H1 (cell line): ENCODE data around the gene PEAK1. TPM values are rescaled to one million over a fixed set of nuclear protein-coding genes. Genes with fewer than 3 reads are reported as not detected.

Experiments used
- CTCF ChIA-PET: fragments of 300-600 bp; sonication (Branson Sonifier 250); formaldehyde crosslinking; loops from one replicate; lab custom pipeline; 2021; ENCODE audit not compliant: partially characterized antibody; lab: Charles Lee
- POLR2A ChIA-PET: fragments of 300-600 bp; sonication (Branson Sonifier 250); formaldehyde crosslinking; loops from one replicate; lab custom pipeline; 2021; ENCODE audit warnings: inconsistent platforms; ENCODE audit not compliant: partially characterized antibody; lab: Charles Lee
- DNase-seq, 2 experiments: peaks; one replicate each; pipeline versions ENCODE4 v3.0.0 to v3.0.0-alpha.2; 2010 to 2022; ENCODE audit warnings: low spot score in 2 of 2, low read depth in 1 of 2, mixed read lengths in 1 of 2
- FAIRE-seq: peaks from 2 replicates; lab custom pipeline; 2011; peaks lifted over from hg19 to GRCh38; lab: Jason Lieb, UNC
- H2AFZ ChIP-seq: 2 replicates; pipeline ENCODE4 v1.8.1; 2012; ENCODE audit warnings: low read length, inconsistent platforms
- H2AK5ac ChIP-seq: 2 replicates; pipeline ENCODE4 v1.6.1; 2013; ENCODE audit warnings: low read depth, low read length
- H2BK120ac ChIP-seq: replicated peaks from 2 replicates; pipeline ENCODE3; 2013; ENCODE audit warnings: low read depth, low read length, inconsistent platforms
- H2BK12ac ChIP-seq: 2 replicates; pipeline ENCODE4 v1.6.1; 2013; ENCODE audit warnings: low read depth, low read length
- H2BK15ac ChIP-seq: 2 replicates; pipeline ENCODE4 v1.6.1; 2013; ENCODE audit warnings: low read length
- H2BK20ac ChIP-seq: 2 replicates; pipeline ENCODE4 v1.6.1; 2013; ENCODE audit warnings: low read length
- H2BK5ac ChIP-seq: 2 replicates; pipeline ENCODE4 v1.6.1; 2013; ENCODE audit warnings: low read depth, low read length
- H3K14ac ChIP-seq: 2 replicates; pipeline ENCODE4 v1.6.1; 2013; ENCODE audit warnings: inconsistent platforms; ENCODE audit not compliant: insufficient read length
- H3K18ac ChIP-seq: 2 replicates; pipeline ENCODE4 v1.6.1; 2013; ENCODE audit warnings: low read length; ENCODE audit errors: extremely low read depth
- H3K23ac ChIP-seq: 2 replicates; pipeline ENCODE4 v1.6.1; 2013; ENCODE audit warnings: inconsistent platforms; ENCODE audit not compliant: insufficient read length
- H3K23me2 ChIP-seq: 2 replicates; pipeline ENCODE4 v1.6.1; 2013; ENCODE audit warnings: low read depth, low read length
- H3K27ac ChIP-seq: 2 replicates; pipeline ENCODE4 v1.6.1; 2011; ENCODE audit warnings: low read depth, low read length, inconsistent platforms
- H3K27me3 ChIP-seq, 4 experiments: replicated peaks in 1 of 4; 1 replicate in 1 of 4; 2 replicates in 3 of 4; pipeline versions ENCODE4 v1.6.1 to v1.8.1; 2011 to 2013; ENCODE audit warnings: low read length in 3 of 4, mild to moderate bottlenecking in 3 of 4, inconsistent platforms in 2 of 4, mixed read lengths in 2 of 4, moderate library complexity in 1 of 4; ENCODE audit not compliant: control insufficient read depth in 3 of 4, insufficient read depth in 3 of 4; ENCODE audit errors: extremely low read depth in 1 of 4
- H3K36me3 ChIP-seq, 4 experiments: 2 replicates each; pipeline versions ENCODE4 v1.6.1 to v1.8.1; 2011 to 2013; ENCODE audit warnings: mild to moderate bottlenecking in 4 of 4, low read length in 3 of 4, moderate library complexity in 2 of 4, control low read depth in 1 of 4, inconsistent platforms in 1 of 4; ENCODE audit not compliant: insufficient read depth in 4 of 4, control insufficient read depth in 2 of 4
- H3K4ac ChIP-seq: replicated peaks from 2 replicates; pipeline ENCODE3; 2013; ENCODE audit warnings: low read length, low read depth, mixed read lengths, inconsistent platforms; ENCODE audit not compliant: insufficient read length
- H3K4me1 ChIP-seq, 4 experiments: replicated peaks in 1 of 4; 1 replicate in 1 of 4; 2 replicates in 3 of 4; pipeline versions ENCODE4 v1.6.1 to v1.8.1; 2011 to 2013; ENCODE audit warnings: low read length in 3 of 4, inconsistent platforms in 2 of 4, mixed read lengths in 1 of 4; ENCODE audit not compliant: insufficient read depth in 4 of 4, control insufficient read depth in 3 of 4
- H3K4me2 ChIP-seq, 2 experiments: 2 replicates each; pipeline versions ENCODE4 v1.6.1 to v1.8.1; 2011 to 2013; ENCODE audit warnings: low read depth in 2 of 2, low read length in 2 of 2, control low read depth in 1 of 2, inconsistent platforms in 1 of 2, mild to moderate bottlenecking in 1 of 2; ENCODE audit not compliant: insufficient read depth in 1 of 2
- H3K4me3 ChIP-seq, 4 experiments: fragments of 200-600, 300-600 bp in 1 of 4; sonication (generic), shearing (Covaris generic), sonication (Bioruptor Twin) in 1 of 4; 2 replicates each; pipeline versions ENCODE4 v1.5.1 to v1.8.1; 2011 to 2016; ENCODE audit warnings: low read length in 4 of 4, low read depth in 3 of 4, control low read depth in 2 of 4, inconsistent platforms in 2 of 4, mild to moderate bottlenecking in 2 of 4, mixed read lengths in 1 of 4, moderate library complexity in 1 of 4; ENCODE audit not compliant: insufficient read depth in 2 of 4; ENCODE audit errors: extremely low read depth in 1 of 4
- H3K56ac ChIP-seq: replicated peaks from 2 replicates; pipeline ENCODE3; 2013; ENCODE audit warnings: low read depth, mild to moderate bottlenecking, mixed read lengths, low read length, inconsistent platforms; ENCODE audit not compliant: insufficient read length
- H3K79me1 ChIP-seq: 2 replicates; pipeline ENCODE4 v1.6.1; 2013; ENCODE audit warnings: low read depth, low read length, control low read depth
- H3K79me2 ChIP-seq, 2 experiments: 2 replicates each; pipeline versions ENCODE4 v1.6.1 to v1.8.1; 2012 to 2013; ENCODE audit warnings: low read length in 2 of 2, mild to moderate bottlenecking in 2 of 2, inconsistent platforms in 1 of 2; ENCODE audit not compliant: insufficient read depth in 2 of 2, control insufficient read depth in 1 of 2
- H3K9ac ChIP-seq, 4 experiments: replicated peaks in 1 of 4; 1 replicate in 1 of 4; 2 replicates in 3 of 4; pipeline versions ENCODE4 v1.6.1 to v1.8.1; 2011 to 2013; ENCODE audit warnings: low read depth in 3 of 4, low read length in 3 of 4, control low read depth in 2 of 4, mild to moderate bottlenecking in 2 of 4, moderate library complexity in 2 of 4, inconsistent platforms in 1 of 4; ENCODE audit errors: extremely low read depth in 1 of 4
- H3K9me3 ChIP-seq, 2 experiments: 2 replicates each; pipeline versions ENCODE4 v1.6.1 to v1.8.1; 2012 to 2013; ENCODE audit warnings: mild to moderate bottlenecking in 2 of 2, moderate library complexity in 2 of 2, control low read depth in 1 of 2, inconsistent platforms in 1 of 2, low read depth in 1 of 2, low read length in 1 of 2, mixed read lengths in 1 of 2; ENCODE audit not compliant: insufficient read depth in 2 of 2
- H4K20me1 ChIP-seq, 2 experiments: replicated peaks in 1 of 2; 2 replicates each; pipeline versions ENCODE3 to v1.8.1; 2011 to 2013; ENCODE audit warnings: inconsistent platforms in 2 of 2, low read length in 2 of 2, mild to moderate bottlenecking in 1 of 2; ENCODE audit not compliant: insufficient read depth in 2 of 2, control insufficient read depth in 1 of 2
- H4K5ac ChIP-seq: 2 replicates; pipeline ENCODE4 v1.6.1; 2013; ENCODE audit warnings: low read length, low read depth, mixed read lengths, inconsistent platforms; ENCODE audit not compliant: insufficient read length
- H4K8ac ChIP-seq: 2 replicates; pipeline ENCODE4 v1.8.0; 2013; ENCODE audit warnings: mild to moderate bottlenecking, moderate library complexity, low read length, inconsistent platforms; ENCODE audit not compliant: insufficient read depth; ENCODE audit errors: extremely low read depth
- H4K91ac ChIP-seq: replicated peaks from 2 replicates; pipeline ENCODE3; 2013; ENCODE audit warnings: low read length, mixed read lengths, inconsistent platforms; ENCODE audit not compliant: insufficient read length
- CEBPB ChIP-seq: IDR thresholded peaks from 2 replicates; pipeline ENCODE4 v1.6.1; 2012; ENCODE audit warnings: low read depth, low read length
- CTBP2 ChIP-seq: IDR thresholded peaks from 2 replicates; pipeline ENCODE4 v1.7.0; 2011; ENCODE audit warnings: borderline replicate concordance, mild to moderate bottlenecking, moderate library complexity, mixed read lengths, low read length; ENCODE audit not compliant: insufficient read depth, insufficient read length
- HDAC6 ChIP-seq: IDR thresholded peaks from one replicate; pipeline ENCODE4 v1.7.1; 2012; ENCODE audit warnings: low read depth, mild to moderate bottlenecking, inconsistent platforms, low read length, moderate library complexity
- PHF8 ChIP-seq: fragments of 200-600 bp; sonication (generic); conservative IDR thresholded peaks from 2 replicates; pipeline ENCODE4 v1.7.1; 2012; ENCODE audit warnings: low read depth, mild to moderate bottlenecking, inconsistent platforms, low read length, moderate library complexity
- SP1 ChIP-seq: IDR thresholded peaks from 2 replicates; pipeline ENCODE4 v1.6.1; 2011; ENCODE audit warnings: low read depth, low read length
- TCF12 ChIP-seq: IDR thresholded peaks from 2 replicates; pipeline ENCODE4 v1.6.1; 2011; ENCODE audit warnings: low read depth, mild to moderate bottlenecking, low read length
- TEAD4 ChIP-seq: IDR thresholded peaks from 2 replicates; pipeline ENCODE4 v1.6.1; 2012; ENCODE audit warnings: low read depth, low read length, inconsistent platforms, mixed read lengths
- YY1 ChIP-seq: IDR thresholded peaks from 2 replicates; pipeline ENCODE4 v1.6.1; 2011; ENCODE audit warnings: low read depth, mild to moderate bottlenecking, low read length
- WGBS, 2 experiments: shearing (Covaris generic) in 1 of 2; methylation state at CpG; one replicate each; pipeline versions ENCODE4 v1.1.6 to v1.1.7; 2013 to 2015; ENCODE audit warnings: low lambda C conversion rate in 2 of 2, mixed read lengths in 2 of 2, inconsistent platforms in 1 of 2, low coverage in 1 of 2, missing lambda C conversion rate in 1 of 2; ENCODE audit not compliant: insufficient replicate concordance in 2 of 2, insufficient coverage in 1 of 2, insufficient read length in 1 of 2; ENCODE audit errors: extremely low coverage in 1 of 2, missing lambda C conversion rate in 1 of 2; 5-methylcytosine and 5-hydroxymethylcytosine counted together
- polyA plus RNA-seq, 7 experiments: library from polyadenylated mRNA; depleted of rRNA in 3 of 7; stranded (reverse) in 5 of 7; unstranded in 2 of 7; fragments of >200 nt in 5 of 7; fragments of 200-250 nt in 2 of 7; gene quantifications; 1 replicate in 5 of 7; 2 replicates in 1 of 7; 4 replicates in 1 of 7; pipeline versions ENCODE4 v1.2.1 to v1.2.3, GENCODE V29; 2011 to 2013; ENCODE audit warnings: missing spikeins in 2 of 7, mixed read lengths in 2 of 7
- total RNA-seq: library from RNA; stranded (reverse); fragmentation: NEBNext Ultra II Directional; extraction: Animal tissue kit (Norgen Biotek cat#: 25700); gene quantifications from 2 replicates; pipeline ENCODE4 v1.2.1, GENCODE V29; 2021
- TF ChIP-seq, protein P1 (sequence below), 3 experiments: IDR thresholded peaks; 1 replicate in 2 of 3; 2 replicates in 1 of 3; pipeline versions ENCODE4 v1.5.1 to v1.6.1; 2011; ENCODE audit warnings: low read length in 3 of 3, mild to moderate bottlenecking in 3 of 3, inconsistent platforms in 2 of 3, low read depth in 1 of 3, moderate library complexity in 1 of 3; ENCODE audit not compliant: insufficient read depth in 1 of 3; ENCODE audit errors: control extremely low read depth in 1 of 3
- TF ChIP-seq, protein P2 (sequence below): IDR thresholded peaks from 2 replicates; pipeline ENCODE4 v1.6.1; 2012; ENCODE audit warnings: low read length, inconsistent platforms

Gene PEAK1
- total and polyA plus RNA-seq, 2 of the 8 experiments (the other 6 are each of a cell fraction or from before 2014, with no cell fraction given) = 8.8 to 44.8 TPM

- H3K4me3 ChIP-seq = no peak overlapping the region
- H4K8ac ChIP-seq = no peak overlapping the region
- no peak overlapping the region for H3K4me2 ChIP-seq
- ChIA-PET CTCF (interaction anchor here (0.9 to 11.0 kb wide), 11 partner anchors 11 to 358 kb away, joined by 3 to 156 read pairs (median 4); no protein-coding TSS in a partner anchor), POLR2A (interaction anchor here (0.6 kb wide), 1 partner anchor 836 kb away, joined by 3 read pairs; no protein-coding TSS in a partner anchor)
- no peaks in the 10 kb centered on the region for H4K20me1 ChIP-seq
- H3K27me3 ChIP-seq = no peaks in the 10 kb centered on the region
- no peaks in the 10 kb centered on the region for H3K79me1 ChIP-seq
- H3K9me3 ChIP-seq = no peaks in the 10 kb centered on the region
- no peaks in the 10 kb centered on the region for H3K79me2 ChIP-seq
- H3K4me1 ChIP-seq = no peaks in the 10 kb centered on the region
- no peak overlapping the region for H2BK20ac ChIP-seq
- H4K91ac ChIP-seq = no peak overlapping the region
- DNase-seq (no peak), FAIRE-seq (no peak)
- 85% methylated on average over 3 of the region's 3 CpGs; no CpG with 5 or more reads in 1 of the 2 experiments for WGBS, 2 experiments
- H3K18ac ChIP-seq = no peak overlapping the region
- H3K23me2 ChIP-seq = no peaks in the 10 kb centered on the region
- H3K23ac ChIP-seq = no peak overlapping the region
- H3K14ac ChIP-seq = no peak overlapping the region
- H2BK12ac ChIP-seq = no peak overlapping the region
- H3K4ac ChIP-seq = no peak overlapping the region
- peaks cover 0 to 2% (median 0%) of the 10 kb centered on the region in 4 experiments; a peak in 1 of 8 replicates for H3K36me3 ChIP-seq
- no peak overlapping the region for H3K27ac ChIP-seq
- H3K9ac ChIP-seq = no peak overlapping the region
- H2BK15ac ChIP-seq = no peak overlapping the region
- H2AFZ ChIP-seq = no peak overlapping the region
- H3K56ac ChIP-seq = no peak overlapping the region
- H4K5ac ChIP-seq = no peak overlapping the region
- no peak for TF ChIP-seq TCF12
- TF ChIP-seq, protein P1, sequence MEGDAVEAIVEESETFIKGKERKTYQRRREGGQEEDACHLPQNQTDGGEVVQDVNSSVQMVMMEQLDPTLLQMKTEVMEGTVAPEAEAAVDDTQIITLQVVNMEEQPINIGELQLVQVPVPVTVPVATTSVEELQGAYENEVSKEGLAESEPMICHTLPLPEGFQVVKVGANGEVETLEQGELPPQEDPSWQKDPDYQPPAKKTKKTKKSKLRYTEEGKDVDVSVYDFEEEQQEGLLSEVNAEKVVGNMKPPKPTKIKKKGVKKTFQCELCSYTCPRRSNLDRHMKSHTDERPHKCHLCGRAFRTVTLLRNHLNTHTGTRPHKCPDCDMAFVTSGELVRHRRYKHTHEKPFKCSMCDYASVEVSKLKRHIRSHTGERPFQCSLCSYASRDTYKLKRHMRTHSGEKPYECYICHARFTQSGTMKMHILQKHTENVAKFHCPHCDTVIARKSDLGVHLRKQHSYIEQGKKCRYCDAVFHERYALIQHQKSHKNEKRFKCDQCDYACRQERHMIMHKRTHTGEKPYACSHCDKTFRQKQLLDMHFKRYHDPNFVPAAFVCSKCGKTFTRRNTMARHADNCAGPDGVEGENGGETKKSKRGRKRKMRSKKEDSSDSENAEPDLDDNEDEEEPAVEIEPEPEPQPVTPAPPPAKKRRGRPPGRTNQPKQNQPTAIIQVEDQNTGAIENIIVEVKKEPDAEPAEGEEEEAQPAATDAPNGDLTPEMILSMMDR (IDR thresholded peaks at IDR 0.05; ENCODE audit: control extremely low read depth in 1 of 3, insufficient read depth in 1 of 3, low read depth in 1 of 3, low read length in 3 of 3) = no peak
- TF ChIP-seq SP1 = no peak
- TF ChIP-seq, protein P2, sequence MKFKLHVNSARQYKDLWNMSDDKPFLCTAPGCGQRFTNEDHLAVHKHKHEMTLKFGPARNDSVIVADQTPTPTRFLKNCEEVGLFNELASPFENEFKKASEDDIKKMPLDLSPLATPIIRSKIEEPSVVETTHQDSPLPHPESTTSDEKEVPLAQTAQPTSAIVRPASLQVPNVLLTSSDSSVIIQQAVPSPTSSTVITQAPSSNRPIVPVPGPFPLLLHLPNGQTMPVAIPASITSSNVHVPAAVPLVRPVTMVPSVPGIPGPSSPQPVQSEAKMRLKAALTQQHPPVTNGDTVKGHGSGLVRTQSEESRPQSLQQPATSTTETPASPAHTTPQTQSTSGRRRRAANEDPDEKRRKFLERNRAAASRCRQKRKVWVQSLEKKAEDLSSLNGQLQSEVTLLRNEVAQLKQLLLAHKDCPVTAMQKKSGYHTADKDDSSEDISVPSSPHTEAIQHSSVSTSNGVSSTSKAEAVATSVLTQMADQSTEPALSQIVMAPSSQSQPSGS = no peak
- TF ChIP-seq HDAC6 = no peak
- TF ChIP-seq CTBP2 = no peak
- TF ChIP-seq YY1 = no peak
- TF ChIP-seq CEBPB = no peak
- TF ChIP-seq TEAD4 = no peak
- TF ChIP-seq PHF8 = no peak
- no peak overlapping the region for H2AK5ac ChIP-seq
- no peak overlapping the region for H2BK5ac ChIP-seq
- no peak overlapping the region for H2BK120ac ChIP-seq
Measured at GRCh38 chr15:77183066-77183465, 236.8 kb downstream of the PEAK1 start.
